GM12872 (cell line): Measurements from ENCODE around the gene PRSS56.

Source experiments
- TF ChIP-seq, protein P1 (sequence below): IDR thresholded peaks from 3 replicates; pipeline ENCODE4 v1.5.1; 2011; ENCODE audit warnings: low read depth, mild to moderate bottlenecking, low read length, moderate library complexity; ENCODE audit not compliant: insufficient read depth

PRSS56 gene

DNA sequence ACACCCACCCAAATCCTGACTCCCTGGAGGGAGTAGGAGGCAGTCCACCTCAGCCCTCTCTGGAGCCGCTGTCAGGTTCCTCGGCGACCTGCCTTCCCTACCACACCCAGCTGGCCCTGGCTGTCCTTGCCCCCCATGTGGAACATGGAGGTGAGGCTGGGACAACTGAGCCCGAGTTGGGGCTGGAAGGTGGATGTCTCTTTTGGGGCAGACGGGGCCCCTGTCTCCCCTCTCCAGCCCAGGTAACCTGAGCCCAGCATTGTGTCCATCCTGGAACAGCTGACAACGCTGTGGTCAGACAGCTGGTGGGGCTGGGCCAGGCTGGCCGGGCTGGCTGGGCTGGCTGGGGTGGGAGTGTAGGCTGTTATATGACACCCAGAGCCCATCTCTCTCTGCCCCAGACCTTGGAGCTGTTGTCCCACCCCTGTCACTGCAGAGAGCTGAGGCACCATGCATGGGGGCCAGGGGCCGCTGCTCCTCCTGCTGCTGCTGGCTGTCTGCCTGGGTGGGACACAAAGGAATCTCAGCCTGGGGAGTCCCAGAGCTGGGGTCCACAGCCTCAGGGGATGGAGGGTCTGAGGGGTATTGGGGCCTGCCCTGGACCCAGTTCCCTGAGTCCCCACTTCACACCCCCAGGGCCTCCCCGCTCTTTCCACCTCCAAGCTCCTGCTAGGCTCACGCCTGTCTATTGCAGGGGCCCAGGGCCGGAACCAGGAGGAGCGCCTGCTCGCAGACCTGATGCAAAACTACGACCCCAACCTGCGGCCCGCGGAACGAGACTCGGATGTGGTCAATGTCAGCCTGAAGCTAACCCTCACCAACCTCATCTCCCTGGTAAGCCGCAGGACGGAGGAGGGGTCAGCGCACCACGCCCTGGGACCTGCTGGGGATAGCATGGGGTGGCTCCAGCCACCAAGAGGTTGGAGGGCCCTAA, 19.4 kb downstream of the PRSS56 start, which contains the start of gene CHRNG:
TSS of gene CHRNG (plus strand) at position 395 of the 934 bp plus-strand sequence. CDS start at position 451, 56 bp downstream.
- TF ChIP-seq, protein P1, sequence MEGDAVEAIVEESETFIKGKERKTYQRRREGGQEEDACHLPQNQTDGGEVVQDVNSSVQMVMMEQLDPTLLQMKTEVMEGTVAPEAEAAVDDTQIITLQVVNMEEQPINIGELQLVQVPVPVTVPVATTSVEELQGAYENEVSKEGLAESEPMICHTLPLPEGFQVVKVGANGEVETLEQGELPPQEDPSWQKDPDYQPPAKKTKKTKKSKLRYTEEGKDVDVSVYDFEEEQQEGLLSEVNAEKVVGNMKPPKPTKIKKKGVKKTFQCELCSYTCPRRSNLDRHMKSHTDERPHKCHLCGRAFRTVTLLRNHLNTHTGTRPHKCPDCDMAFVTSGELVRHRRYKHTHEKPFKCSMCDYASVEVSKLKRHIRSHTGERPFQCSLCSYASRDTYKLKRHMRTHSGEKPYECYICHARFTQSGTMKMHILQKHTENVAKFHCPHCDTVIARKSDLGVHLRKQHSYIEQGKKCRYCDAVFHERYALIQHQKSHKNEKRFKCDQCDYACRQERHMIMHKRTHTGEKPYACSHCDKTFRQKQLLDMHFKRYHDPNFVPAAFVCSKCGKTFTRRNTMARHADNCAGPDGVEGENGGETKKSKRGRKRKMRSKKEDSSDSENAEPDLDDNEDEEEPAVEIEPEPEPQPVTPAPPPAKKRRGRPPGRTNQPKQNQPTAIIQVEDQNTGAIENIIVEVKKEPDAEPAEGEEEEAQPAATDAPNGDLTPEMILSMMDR, result no peak

DNA sequence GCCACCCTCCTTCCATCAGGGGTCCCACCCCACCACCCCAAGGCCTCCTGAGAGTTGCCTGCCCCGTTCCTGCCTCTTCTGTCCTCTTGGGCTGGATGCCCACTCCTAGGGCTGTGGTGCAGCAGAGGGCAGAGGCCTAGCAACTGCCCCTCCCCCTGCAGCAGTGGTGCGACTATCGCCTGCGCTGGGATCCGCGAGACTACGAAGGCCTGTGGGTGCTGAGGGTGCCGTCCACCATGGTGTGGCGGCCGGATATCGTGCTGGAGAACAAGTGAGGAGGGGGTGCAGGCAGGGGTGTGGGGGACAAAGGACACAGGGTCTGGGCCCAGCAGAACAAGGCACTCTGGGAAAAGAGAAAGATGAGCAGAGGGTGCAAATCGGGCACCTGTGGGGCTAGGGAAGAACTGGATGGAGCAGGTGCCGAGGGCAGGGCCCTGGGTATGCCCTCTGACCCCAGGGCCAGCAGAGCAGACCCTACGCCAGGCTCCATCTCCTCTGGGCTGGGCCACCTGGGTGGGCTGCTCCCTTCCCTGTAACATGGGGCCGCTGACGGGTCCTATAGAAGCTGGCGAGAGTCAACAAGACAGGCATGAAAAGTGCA, 20.4 kb downstream of the PRSS56 start:
- TF ChIP-seq, protein P1, result no peak

DNA sequence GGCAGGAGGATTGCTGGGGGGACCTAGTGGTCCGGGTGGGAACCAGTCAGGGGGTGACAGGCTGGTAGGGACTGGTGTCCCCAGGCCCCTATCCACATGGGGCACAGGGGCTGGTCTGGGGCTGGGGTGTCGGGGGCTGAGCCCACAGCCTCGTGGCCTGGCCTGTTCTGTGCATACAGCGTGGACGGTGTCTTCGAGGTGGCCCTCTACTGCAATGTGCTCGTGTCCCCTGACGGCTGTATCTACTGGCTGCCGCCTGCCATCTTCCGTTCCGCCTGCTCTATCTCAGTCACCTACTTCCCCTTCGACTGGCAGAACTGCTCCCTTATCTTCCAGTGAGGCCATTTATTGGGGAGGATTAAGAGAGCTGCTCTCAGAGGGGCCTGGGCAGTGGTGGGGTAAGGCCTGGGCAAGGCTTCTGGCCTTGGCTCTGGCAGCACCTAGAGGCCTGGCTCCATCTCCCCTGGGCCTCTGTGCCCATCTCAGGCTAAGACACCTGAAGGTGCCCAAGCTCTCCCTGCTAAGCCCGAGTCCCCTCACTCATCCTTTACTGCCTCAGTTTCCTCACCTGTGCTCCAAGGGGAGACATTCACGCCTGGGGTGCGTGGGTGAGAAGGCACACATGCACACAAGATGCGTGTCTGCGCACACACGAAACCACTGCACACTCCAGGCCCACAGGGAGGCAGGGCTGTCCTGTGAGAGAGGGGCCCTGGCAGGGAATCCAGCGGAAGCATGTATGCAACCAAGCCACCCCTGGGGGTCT, 21.2 kb downstream of the PRSS56 start:
- TF ChIP-seq, protein P1, result no peak

DNA sequence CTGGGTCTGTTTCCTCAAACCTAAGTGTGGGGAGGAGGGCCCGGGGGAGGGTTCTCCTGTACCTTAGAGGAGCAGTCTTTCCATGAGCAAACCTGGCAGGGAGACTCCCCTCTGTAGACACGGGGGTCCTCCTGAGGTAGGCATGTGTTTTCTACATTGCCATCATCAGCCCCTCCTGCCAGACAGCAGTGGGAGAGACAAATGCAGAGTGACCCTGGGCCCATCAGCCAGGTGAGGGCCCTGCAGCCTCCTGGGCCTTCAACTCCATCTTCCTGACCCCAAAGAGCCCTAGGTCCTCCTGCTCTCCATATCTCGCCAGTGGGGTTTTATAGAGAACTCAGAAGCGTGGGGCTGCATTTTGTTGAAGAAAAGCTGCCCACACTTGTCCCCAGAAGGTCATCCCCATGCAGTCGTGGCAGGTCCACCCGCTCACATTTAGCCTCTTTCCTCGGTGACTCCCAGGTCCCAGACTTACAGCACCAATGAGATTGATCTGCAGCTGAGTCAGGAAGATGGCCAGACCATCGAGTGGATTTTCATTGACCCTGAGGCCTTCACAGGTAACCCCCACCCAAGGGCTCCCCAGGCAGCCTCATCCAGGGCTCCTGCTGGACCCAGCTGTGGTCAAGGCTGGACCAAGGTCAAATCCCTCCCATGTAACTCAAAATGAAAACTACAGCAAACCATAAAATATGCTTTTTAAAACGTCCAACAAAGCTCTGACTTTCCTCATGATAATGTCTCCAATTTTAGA, 21.9 kb downstream of the PRSS56 start:
- TF ChIP-seq, protein P1, result no peak

DNA sequence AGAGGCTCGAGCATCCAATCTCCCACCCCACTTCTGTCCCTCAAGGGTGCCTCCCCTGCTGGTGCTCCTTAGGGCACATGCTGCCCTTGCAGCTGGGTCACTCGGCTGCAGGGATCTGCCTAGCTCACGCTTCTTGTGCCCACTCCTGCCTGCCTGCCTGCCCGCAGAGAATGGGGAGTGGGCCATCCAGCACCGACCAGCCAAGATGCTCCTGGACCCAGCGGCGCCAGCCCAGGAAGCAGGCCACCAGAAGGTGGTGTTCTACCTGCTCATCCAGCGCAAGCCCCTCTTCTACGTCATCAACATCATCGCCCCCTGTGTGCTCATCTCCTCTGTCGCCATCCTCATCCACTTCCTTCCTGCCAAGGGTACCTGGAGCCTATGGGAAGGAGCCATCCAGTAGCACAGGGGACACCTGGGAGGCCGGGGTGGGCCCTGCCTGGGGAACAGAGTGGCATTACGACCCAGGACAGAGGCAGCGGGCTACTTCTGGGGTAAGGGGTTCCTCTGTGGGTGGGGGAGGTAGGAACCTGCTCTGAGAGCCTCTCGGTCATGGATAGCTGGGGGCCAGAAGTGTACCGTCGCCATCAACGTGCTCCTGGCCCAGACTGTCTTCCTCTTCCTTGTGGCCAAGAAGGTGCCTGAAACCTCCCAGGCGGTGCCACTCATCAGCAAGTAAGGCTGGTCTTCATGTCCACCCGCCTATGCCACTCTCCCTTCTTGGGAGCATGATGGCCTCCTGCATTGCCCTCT, 22.7 kb downstream of the PRSS56 start:
- TF ChIP-seq, protein P1, result no peak

DNA sequence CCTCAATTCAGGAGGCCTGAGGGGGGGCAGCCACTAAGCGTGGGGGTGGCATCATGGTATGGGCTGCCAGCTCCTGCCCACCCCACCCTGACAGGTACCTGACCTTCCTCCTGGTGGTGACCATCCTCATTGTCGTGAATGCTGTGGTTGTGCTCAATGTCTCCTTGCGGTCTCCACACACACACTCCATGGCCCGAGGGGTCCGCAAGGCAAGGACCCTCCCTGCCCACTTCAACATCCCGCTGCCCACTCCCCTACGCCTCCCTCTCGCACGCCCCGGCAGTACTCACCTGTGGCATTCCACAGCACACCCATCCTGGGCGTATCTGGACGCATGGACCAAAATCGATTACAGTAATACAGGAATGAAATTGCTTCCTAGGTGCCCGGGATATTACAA, 23.3 kb downstream of the PRSS56 start:
- TF ChIP-seq, protein P1, result no peak
